ENCODE measurements around the gene EIF4G3. TPM values are rescaled to one million over a fixed set of nuclear protein-coding genes. Genes with fewer than 3 reads are reported as not detected.

The EIF4G3 gene
- total RNA-seq, 1 experiment from 2014 or later = 72.0 TPM

GRCh38 chr1:21164266-21164665 is 12.4 kb downstream of the EIF4G3 start:
- Histone ChIP-seq H3K23me2 (ENCODE audit: insufficient read length, low read depth, low read length, poor library complexity, severe bottlenecking) (no peaks in the 10 kb centered on the region), H2BK5ac (ENCODE audit: insufficient read length, low read length) (no peak overlapping the region), H3K14ac (ENCODE audit: insufficient read depth, low read length) (no peak overlapping the region), H3K27me3 (ENCODE audit: insufficient read depth, low read length) (no peaks in the 10 kb centered on the region), H3K9ac (ENCODE audit: extremely low read depth, insufficient read length, low read length) (no peak overlapping the region), H2BK12ac (ENCODE audit: insufficient read length, low read depth, low read length) (no peak overlapping the region), H3K4me2 (ENCODE audit: insufficient read depth, insufficient read length, low read length) (no peak overlapping the region), H4K20me1 (ENCODE audit: control insufficient read depth, insufficient read depth, insufficient read length) (no peaks in the 10 kb centered on the region), H2AFZ (ENCODE audit: low read length) (no peak overlapping the region), H3K79me1 (ENCODE audit: insufficient read depth, low read depth, low read length, poor library complexity, severe bottlenecking) (peaks cover 13% of the 10 kb centered on the region), H3K4me1 (ENCODE audit: insufficient read depth, low read length) (no peaks in the 10 kb centered on the region), H2AK5ac (ENCODE audit: insufficient read length, low read length) (no peak overlapping the region), H3K27ac (ENCODE audit: insufficient read length, low read depth, low read length) (no peak overlapping the region), H4K8ac (replicated peaks; ENCODE audit: insufficient read length, low read depth, low read length) (no peak overlapping the region), H3K9me3 (ENCODE audit: control insufficient read depth, low read depth, low read length) (no peaks in the 10 kb centered on the region), H2BK120ac (ENCODE audit: low read depth, low read length, poor library complexity, severe bottlenecking) (no peak overlapping the region), H4K91ac (ENCODE audit: insufficient read length, low read depth, low read length) (no peak overlapping the region), H2BK15ac (ENCODE audit: low read depth, low read length) (no peak overlapping the region), H3K23ac (ENCODE audit: insufficient read length, low read depth, low read length) (no peak overlapping the region), H3K18ac (ENCODE audit: insufficient read length, low read depth, low read length) (no peak overlapping the region), H3K4ac (ENCODE audit: low read depth, low read length) (no peak overlapping the region), H2BK20ac (ENCODE audit: low read depth, low read length, poor library complexity, severe bottlenecking) (no peak overlapping the region), H3K79me2 (ENCODE audit: insufficient read depth, low read length) (peaks cover 11% of the 10 kb centered on the region; the same call in 1 of the 2 replicates), H3K56ac (ENCODE audit: insufficient read length, low read depth, low read length) (no peak overlapping the region), H3T11ph (ENCODE audit: low read length) (no peak overlapping the region), H4K5ac (ENCODE audit: insufficient read length, low read depth, low read length) (no peak overlapping the region)
- no peaks in the 10 kb centered on the region for H3K4me1 Mint-ChIP-seq
- H3K9me3 Mint-ChIP-seq = no peaks in the 10 kb centered on the region
- no peak overlapping the region for H3K4me3 Mint-ChIP-seq
- peaks cover 20 to 53% (median 46%) of the 10 kb centered on the region in 3 experiments for H3K36me3 Mint-ChIP-seq (ENCODE audit: insufficient read depth in 1 of 3, low read depth in 3 of 3)
- no peaks in the 10 kb centered on the region for H3K27me3 Mint-ChIP-seq (ENCODE audit: low read depth)
- no peak for DNase-seq
- WGBS (ENCODE audit: extremely low coverage, insufficient read length, low lambda C conversion rate) = no CpG with 5 or more reads among the region's 8 CpGs
- H3K27ac Mint-ChIP-seq = peak overlapping the region in 1 of 3 experiments; percentile 75; a peak in 2 of 7 replicates
- TF ChIP-seq, protein P1, sequence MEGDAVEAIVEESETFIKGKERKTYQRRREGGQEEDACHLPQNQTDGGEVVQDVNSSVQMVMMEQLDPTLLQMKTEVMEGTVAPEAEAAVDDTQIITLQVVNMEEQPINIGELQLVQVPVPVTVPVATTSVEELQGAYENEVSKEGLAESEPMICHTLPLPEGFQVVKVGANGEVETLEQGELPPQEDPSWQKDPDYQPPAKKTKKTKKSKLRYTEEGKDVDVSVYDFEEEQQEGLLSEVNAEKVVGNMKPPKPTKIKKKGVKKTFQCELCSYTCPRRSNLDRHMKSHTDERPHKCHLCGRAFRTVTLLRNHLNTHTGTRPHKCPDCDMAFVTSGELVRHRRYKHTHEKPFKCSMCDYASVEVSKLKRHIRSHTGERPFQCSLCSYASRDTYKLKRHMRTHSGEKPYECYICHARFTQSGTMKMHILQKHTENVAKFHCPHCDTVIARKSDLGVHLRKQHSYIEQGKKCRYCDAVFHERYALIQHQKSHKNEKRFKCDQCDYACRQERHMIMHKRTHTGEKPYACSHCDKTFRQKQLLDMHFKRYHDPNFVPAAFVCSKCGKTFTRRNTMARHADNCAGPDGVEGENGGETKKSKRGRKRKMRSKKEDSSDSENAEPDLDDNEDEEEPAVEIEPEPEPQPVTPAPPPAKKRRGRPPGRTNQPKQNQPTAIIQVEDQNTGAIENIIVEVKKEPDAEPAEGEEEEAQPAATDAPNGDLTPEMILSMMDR (conservative IDR thresholded peaks at IDR 0.05) = no peak
